Activated CD4-positive, alpha-beta T cell treated with anti-CD3 and anti-CD28 coated beads, Interleukin-2, Interleukin-4, amounts not matched to agents 100 ng/mL and 50 ng/mL, durations not matched to agents 16 hours and 8 hours (primary cell): ENCODE results near the gene MYMK.

Experiments used
- DNase-seq: peaks from one replicate; pipeline ENCODE4 v3.0.0-alpha.2; 2020; ENCODE audit warnings: low spot score

MYMK gene

DNA sequence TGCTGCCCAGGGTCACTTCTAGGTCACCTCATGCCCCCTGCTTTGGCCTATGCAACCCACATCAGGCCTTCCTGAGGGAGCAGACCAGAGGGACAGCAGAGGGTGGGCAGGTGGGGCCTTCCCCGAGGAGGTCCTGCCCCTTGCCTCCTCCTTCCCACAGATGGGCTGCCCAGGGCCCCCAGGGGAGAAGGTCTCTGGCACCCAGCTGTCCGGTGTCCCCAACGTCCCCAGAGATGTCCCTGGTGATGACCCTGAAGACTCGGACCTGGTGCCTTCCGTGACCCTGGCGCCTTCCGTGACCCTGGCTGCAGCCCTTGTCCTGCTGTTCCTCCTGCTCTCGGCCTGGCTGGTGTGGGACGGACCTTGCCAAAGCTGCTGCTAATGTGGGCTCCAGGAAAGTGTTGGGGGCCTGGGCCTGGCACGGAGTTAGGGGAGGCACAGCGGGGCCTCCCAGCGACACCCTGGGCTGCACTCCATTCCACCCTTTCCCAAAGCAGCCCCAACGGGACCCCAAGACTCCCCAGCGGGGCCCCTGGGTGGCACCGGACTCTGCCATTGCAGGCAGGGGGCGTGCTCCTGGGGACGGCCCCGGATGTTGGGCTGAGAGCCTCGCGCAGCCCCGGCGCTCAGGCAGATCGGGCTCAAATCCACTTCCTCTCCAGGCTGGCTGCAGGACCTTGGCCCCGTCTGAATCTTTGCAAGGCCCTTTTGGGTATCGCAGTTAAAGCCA is 39.1 kb downstream of the MYMK start:
- DNase-seq, result no peak

DNA sequence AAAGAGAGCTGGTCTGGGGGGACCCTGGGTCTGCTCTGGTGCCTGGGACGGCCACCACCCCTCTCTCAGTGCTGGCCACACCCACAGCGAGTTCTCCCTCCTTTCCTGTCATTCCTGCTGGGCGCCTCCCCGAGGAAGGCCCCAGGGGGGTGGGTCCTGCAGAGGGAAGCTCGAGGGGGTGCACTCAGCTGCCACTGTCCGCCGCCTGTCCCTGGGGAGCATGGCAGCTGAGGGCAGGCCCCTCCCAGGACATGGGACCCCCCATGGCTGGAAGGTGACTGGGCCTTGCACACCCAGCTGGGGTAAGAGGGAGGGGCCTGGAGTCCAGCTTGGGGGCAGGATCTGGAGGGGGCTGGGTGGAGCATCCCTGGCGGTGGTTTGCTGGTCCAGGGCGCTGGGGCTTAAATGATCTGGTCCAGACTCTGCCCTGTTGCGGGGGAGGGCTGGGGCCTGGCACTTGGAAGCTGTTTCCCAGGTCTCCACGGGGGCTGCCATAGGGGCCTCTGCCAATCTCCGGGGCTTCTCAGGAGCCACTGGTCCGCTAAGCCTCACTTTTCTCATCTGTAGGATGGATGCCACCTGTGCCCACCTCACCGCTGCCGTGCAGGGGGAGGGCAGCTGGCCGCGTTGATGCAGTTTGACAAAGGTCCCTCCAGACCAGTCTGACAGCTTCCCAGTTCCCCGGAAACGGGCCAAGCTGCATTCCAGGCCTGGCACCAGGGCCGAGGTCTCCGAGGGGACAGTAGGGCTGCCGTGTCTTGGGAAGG is 39.9 kb downstream of the MYMK start:
- no peak for DNase-seq

DNA sequence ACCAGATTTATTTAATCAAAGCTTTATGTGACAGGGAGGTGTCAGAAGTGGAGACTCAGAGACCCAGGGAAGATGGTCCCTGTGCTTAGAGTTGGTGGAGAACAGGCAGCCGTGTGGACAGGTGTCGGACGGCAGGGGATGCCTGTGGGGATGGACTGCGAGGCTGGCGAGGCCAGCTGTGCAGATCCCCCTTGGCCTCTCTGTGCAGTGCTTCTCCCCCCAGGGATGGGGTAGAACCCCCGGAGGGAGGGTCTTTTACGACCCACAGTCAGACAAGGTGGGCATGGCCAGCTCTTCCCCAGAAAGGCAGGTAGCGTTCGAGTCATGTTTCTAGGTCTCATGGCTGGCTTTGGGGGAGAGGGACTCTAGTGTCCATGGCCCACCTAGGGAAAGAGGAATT is 41.1 kb downstream of the MYMK start:
- no peak for DNase-seq

DNA sequence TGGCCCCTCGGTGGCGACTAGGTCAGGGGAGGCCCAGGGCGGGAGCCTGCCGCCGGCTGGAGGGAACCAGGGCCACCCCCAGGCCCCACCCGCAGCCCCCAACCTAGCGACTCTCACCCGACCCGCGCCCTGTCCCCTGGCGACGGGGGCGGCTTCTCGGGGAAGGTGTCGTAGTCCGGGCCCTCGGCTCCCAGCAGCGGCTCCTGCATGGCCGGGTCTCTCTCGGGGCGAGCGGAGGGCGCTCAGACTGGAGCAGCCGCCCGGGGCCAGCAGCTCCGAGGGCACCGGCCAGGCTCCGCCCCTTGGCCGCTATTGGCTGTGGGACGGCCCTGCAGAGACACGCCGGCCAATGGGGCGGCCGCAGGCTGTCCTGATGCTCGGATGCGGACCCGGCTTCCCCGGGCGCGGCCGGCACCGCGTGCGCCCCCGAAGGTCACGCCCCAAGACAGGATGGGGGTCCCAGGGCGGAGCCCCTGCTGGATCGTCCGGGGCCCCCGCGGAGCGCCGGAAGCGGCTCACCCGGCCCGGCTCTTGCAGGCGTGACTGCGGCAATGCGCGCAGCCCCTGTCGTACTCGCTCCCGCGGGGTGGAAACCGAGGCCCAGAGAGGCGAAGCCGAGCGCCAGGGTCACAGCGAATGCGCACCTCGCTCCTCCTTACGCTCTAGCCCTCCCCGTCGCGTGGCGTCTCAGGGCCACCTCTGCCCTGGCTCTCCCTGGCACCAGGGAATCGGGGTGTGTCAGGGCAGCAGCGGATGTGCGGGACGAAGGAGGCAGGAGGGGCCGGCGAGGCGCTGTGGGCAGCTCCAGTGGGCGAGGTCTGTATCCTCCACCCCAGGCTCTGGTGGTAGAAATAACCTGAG is 45.7 kb downstream of the MYMK start, which contains the start of gene SLC2A6:
Gene SLC2A6, minus strand, starts transcription at position 249 of the 861 bp plus-strand sequence. Its CDS starts 40 bp downstream, at position 209.
- DNase-seq, result peak; percentile 83

DNA sequence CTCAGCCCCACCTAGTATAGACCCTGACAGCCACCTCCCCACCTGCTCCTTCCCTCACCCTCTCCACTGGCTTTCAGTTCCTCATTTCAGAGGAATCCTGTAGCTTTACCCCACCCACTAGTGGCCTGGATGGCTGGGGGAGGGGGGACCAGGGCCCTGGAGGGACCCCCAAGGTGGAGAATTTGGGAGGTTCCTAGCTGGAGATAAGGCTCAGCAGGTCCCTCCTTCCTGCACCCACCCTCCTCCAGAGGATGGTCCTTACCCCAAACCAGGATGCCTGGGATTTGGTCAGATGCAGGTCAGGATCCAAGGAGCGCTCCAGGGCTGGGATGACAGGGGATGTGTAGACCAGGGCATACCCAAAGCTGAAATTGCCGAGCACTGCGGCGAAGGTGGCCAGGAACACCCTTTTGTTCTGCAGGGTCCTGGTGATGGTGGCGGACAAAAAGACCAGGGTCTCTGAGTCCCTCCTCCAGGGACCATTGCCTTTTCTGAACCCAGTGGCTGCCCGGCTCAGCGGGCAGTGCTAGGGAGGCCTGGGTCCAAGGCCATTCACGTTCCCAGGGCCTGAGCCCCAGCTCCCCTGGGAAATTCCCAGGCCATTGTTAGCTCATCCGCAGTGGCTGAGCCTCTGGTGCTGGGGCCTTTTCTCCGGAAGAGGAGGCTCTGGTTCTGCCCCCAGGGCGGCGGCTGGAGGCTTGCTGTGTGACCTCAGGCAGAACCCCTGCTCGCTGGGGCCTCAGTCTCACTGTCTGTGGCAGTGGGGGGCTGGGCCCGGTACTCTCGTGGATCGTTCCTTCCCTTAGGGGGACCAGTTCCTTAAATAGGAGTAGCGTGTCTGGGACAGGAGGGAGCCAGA is 46.5 kb downstream of the MYMK start:
- DNase-seq, result peak; percentile 10

DNA sequence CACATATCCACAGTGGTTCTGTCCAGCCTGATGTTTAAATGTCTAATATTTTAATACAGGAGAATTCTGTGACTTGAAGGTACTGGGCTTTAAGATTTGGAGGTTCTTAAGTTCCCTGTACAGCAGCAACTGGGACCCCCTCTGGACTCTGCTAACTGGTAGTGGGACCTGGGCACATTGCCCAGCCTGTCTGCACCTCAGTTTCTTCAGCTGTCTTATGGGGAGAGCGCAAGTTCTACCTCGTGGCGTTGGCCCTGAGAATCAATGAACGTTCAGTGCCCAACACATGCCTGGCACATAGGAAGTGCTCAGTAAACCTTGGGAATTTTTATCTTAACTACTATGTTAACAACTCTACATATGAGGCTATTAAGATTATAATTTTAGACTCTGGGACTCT is 47.3 kb downstream of the MYMK start:
- DNase-seq, result no peak

DNA sequence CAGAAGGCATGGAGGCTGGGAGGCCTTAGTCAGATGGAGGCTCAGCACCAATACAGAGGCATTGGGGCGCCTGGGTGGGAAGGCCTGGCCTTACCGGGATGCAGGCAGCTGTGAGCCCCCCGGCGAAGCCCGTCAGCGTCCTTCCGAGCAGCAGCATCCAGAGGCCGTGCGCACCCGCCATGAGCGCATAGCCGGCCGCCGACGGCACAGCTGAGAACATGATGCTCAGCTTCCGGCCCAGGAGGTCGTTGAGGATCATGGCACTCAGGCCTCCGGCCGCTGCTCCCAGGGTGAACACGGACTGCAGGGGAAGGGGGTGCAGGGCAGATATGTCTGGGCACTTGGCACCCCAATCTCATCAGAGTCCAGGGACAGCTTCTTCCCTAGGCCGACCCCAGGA is 47.8 kb downstream of the MYMK start:
- DNase-seq, result no peak

DNA sequence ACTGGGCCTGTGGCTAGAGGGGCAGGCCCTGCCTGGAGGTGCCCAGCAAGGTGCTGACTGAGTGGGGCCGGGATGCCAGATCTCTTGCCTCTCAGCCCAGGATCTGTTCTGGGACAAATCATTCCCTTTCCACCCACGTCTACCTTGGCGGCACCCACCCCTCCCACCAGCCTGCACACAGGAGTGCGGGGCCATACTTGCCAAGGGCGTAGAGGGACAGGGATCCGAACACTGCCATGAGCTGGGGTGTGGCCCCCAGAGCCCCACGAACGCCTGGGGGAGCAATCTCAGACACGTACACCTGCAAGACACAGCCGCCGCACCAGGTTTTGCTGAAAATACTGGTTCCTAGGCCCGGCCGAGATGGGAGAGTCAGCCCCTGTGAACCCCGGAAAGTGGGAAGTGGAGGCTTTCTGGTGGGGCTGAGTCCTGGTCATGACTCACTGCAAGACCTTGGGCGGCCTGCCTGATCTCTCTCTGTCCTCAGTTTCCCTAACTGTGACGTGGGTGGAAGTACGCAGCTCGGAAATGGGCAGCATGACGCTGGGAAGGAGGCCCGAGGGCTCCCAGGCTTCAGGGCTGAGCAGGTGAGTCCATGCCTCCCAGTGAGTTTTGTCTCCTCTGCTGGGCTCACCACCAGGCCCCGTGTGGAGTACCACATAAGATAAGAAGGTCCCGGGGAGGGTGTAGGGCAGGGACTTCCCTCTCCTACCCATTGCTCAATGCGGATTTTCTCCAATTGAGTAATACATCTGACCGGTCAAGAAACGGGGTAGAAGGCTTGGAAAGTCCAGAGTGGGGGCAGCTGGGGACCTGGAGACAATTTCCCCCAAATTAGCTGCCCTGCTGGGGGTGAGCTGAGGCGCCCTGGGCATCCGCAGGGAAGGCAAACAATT is 48.5 kb downstream of the MYMK start:
- DNase-seq, result no peak

DNA sequence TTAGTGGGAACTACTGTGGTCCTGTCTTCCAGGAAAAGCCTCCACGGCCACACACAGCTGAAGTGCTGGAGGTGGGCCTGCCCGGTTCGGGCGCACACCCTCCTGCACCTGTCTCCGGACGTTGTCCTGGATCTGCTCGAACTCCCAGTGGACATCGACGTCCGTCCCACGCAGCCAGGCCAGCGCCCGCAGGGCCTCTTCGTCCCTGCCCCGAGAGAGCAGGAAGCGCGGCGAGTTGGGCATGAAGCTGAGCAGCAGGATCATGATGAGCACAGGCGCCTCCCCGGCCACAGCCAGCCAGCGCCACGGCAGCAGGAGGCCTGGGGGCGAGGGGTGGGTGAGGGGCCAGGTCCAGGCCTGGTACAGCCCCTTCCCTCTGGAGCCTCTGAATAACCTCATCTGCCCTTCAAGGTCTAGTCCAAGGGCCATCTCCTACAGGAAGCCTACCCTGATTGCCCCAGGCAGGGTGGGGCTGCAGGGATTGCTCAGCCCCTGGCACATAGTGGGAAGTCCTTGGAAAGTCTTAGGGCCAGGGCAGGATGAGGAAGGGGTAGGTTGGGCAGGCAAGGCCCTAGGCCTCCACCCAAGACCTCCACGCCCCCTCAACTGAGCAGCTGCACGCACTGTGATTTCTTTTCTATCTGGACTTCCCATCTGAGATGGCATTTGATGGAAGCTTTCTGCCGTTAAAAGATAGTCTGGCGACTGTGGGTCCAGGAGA is 49.3 kb downstream of the MYMK start:
- DNase-seq, result no peak

DNA sequence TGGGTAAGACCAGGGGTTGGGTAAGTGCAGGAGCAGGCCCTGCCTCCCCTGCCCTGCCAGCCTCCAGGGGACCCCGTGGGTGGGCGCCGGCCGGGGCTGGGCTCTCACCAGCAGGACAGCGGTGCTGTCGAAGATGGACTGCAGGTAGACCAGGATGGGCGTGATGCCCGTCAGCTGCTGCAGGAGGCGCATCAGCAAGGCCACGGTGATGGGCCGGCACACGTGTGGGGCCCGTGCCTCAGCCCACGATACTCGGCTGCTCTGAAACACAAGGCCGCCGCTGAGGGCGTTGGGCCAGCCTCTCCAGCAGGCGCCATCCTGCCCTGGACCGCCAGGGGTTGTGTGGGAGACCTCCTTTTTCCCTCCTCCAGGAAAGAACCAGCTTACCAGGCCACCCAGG is 49.9 kb downstream of the MYMK start:
- DNase-seq, result no peak

DNA sequence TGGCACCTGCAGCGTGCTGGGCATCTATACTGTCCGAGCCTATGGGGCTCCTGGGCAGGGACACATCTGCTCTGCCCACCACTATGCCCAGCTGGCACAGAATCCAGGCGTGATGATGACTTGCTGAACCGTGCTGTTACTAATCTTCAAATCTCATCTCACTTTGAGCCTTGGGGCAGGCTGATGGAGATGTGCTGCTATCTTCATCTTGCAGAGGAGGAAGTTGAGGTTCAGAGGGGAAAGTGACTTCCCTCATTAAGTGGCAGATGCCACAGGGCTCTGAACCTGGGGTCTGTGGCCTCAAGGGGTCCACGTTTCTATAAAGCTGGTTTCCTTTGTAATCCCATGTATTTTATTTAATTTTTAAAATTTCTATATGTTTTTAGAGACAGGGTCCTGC is 50.5 kb downstream of the MYMK start:
- DNase-seq, result peak; percentile 7

DNA sequence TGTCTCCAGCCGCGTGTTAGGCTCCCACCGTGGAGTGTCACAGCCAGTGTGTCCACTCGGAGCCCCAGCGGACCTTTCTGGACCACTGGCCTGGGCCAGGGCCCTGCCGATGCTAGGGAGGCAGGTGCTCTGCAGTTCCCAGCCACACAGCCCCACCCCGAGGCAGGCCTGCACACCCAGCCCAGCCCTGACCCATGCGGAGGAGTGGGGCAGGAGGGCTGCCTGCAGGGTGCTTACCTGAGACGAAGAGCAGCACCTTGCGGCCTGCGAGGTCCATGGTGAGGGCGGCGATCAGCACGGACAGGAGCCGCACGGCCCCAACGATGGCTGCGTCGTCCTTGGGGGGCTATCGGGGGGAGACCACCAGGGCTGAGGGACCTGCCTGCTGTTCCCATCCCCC is 51.0 kb downstream of the MYMK start:
- no peak for DNase-seq

DNA sequence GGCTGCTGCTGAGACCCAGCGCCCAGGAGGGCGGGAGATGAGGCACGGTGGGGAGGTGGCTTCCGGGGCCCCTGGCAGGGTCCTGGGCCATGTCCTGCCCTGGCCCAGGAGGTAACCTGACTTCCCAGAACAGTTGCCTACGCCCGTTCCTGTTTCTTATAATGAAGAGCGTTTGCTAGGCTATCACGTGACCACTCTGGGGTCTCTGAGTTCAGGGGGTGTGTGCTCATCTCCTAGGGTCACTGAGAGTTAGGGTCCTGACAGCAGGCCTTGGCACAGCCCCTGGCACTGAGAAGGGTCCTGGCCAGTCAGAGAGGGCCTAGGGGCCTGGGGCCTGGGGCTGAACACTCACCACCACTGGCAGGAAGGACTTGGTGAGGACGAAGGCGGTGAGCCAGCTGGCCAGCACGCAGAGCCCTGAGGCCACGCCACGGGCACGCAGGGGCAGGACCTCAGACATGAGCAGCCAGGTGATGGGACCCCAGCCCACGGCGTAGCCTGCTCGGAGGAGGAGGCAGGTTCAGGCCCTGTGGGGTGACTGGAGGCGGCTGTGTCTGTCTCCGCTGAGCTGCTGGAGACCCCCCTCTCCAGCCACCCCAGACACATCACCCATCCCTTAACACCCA is 51.9 kb downstream of the MYMK start:
- no peak for DNase-seq

DNA sequence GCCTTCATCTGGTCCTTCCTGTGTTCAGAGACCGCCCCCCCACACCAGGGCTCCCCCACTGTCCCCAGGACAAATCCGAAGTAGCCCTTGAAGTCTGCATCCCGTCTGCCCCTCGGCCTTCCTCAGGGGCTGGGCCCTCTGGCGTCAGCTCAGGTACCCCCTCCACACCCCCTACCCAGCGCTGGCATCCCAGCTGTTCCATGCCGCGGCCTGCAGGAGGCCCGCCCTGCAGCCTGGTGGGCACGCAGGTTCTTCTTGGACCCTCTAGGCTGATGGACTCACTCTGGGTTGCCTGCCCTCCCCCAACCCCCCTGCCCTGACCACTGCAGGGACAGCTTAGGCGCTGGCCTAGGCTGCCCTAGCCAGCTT is 52.5 kb downstream of the MYMK start:
- no peak for DNase-seq

DNA sequence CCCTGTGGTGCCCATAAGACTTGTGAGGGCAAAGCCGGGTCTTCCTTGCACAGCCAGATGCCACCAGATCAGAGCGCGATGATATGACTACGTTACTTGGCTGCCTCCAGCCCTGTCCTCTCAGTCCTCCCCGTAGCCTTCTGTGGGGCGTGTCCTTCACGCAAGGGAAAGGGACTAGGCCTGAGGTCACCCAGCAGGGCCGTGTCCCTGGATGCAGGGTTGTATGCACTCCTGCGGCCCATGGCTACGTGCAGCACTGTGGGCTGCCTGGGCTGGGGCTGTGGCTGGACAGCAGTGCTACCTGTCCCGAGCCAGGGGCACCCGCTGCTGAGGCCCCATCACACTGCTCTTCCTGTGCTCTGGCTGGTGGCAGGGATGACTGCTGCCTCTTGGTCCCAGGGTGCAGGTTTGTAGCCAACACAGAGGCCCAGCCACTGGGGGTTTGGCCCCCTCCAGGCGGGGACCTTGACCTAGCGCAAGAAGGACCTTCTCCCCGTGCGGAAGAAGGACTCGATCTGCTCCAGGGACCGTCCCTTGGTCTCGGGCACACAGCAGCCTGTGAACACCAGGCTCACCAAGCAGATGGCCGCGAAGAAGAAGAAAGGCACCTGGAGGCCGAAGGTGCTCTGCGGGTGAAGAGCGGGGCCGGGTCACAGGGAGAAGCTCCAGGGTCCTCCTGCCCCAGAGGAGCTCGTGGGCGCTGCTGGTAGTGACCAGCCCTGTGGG is 53.0 kb downstream of the MYMK start:
- no peak for DNase-seq

DNA sequence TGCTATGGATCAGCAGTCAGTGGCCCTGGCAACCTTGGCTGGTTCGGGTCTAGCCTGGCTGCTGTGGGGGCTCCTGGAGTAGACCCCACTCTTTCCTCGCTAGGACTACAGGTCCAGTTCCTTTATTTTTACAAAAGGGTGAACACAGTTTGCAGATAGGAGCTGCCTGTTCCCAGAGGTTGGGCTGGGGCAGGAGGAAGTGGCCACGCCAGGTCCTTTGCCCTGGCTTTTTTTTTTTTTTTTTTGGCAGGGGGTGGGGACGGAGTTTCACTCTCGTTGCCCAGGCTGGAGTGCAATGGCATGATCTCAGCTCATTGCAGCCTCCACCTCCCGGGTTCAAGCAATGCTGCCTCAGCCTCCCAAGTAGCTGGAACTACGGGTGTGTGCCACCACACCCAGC is 53.8 kb downstream of the MYMK start:
- DNase-seq, result no peak

DNA sequence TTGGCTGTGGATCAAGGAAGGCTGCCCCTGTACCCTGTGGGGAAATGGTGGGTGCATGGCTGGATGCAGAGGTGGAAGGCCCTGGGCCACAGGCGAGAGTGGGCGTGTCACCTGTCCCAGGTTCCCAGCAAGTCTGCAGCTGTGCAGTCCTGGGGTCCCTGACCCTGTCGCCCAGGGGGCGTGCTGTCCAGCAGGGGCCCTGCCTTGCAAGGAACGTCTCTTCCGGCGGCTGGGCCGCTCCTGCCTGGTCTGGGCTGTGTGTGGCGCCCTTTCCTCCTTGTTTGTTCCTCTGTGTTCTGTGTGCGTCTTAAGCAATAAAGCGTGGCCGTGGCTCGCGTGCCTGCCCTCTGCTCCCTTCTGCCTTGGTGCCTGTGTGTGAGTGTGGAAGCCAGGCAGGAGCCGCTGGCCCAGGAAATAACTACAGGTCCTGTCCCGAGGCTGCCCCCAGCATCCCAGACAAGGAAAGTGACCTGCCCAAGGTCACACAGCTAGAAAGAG is 54.3 kb downstream of the MYMK start:
- no peak for DNase-seq

DNA sequence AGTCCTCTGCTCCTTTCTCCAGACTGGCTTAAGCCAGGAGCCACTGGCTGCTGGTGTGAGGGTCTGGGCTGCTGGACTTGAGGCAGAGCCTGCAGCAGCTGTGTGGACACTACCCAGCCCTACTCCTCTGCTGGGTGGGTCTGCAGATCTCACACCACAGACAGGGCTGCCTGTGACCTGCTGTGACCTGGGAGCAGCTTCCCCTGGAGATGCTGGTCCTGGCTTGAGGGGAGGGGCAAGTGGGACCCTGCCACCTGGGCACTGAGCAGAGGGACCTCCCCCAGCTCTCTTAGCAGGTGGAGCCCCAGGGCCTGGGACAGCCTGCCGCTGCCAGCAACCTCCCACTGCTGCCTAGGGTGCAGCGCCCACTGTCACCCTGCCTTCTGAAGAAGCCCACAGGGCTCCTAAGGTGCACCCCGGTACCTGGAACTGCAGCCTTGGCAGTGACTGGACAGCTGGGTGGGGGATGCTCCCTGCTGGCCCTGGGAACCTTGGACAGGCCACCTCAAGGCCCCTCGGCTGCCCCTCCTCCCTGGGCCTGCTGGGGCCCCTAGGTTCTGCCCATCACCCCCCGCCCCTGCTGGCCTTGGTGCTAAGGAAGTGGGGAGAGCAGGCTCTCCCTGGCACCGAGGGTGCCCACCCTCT is 55.9 kb downstream of the MYMK start:
- DNase-seq, result no peak
